Left lung (tissue), 14 donors: ENCODE results near the gene ECI1. TPM values are rescaled to one million over a fixed set of nuclear protein-coding genes. Genes with fewer than 3 reads are reported as not detected.
A peak's percentile ranks its signal among the peaks of the same experiment; 100 is the strongest.

Source experiments
- ATAC-seq: fragments of 200-7000 bp; cut with Tn5 transposase; one replicate; pipeline ENCODE4 v1.9.1; 2020; ENCODE audit warnings: moderate library complexity
- DNase-seq, 4 donors: peaks; one replicate each; pipeline ENCODE4 v3.0.0-alpha.2; 2013 to 2020
- H3K27ac ChIP-seq, 2 donors: fragments of 200-600 bp; sonication (generic) in 1 of 2; one replicate each; pipeline versions ENCODE4 v1.5.0 to v1.8.0; 2020 to 2021
- H3K27me3 ChIP-seq, 2 donors: fragments of 200-600 bp; sonication (generic) in 1 of 2; one replicate each; pipeline versions ENCODE4 v1.5.0 to v1.8.0; 2020 to 2021
- H3K36me3 ChIP-seq, 2 donors: fragments of 200-600 bp; sonication (generic) in 1 of 2; one replicate each; pipeline versions ENCODE4 v1.5.0 to v1.8.0; 2020 to 2021
- H3K4me1 ChIP-seq, 2 donors: fragments of 200-600 bp; one replicate each; pipeline ENCODE4 v1.8.0; 2021
- H3K4me3 ChIP-seq, 2 donors: fragments of 200-600 bp; sonication (generic) in 1 of 2; one replicate each; pipeline versions ENCODE4 v1.5.0 to v1.8.0; 2020 to 2021; ENCODE audit warnings: mild to moderate bottlenecking in 1 of 2
- H3K9me3 ChIP-seq, 2 donors: fragments of 200-600 bp; sonication (generic) in 1 of 2; one replicate each; pipeline versions ENCODE4 v1.5.0 to v1.8.0; 2020 to 2021
- intact Hi-C, 2 donors: fragments of 100-400 bp; cut with DNase I; formaldehyde crosslinking; loops; one replicate each; pipeline versions ENCODE4 v1.11.2 to v1.14.2; 2022
- long read RNA-seq, 12 donors: library from polyadenylated mRNA in 2 of 12; unstranded in 2 of 12; transcript quantifications; one replicate each; pipeline ENCODE4 v2.0.0 and lab custom pipeline, GENCODE V29; 2019 to 2026
- polyA plus RNA-seq, 6 donors: library from polyadenylated mRNA; unstranded; fragments of 120-200 nt; gene quantifications; one replicate each; pipeline ENCODE4 v1.2.1, GENCODE V29; 2013; ENCODE audit not compliant: insufficient read length in 6 of 6
- total RNA-seq, 2 donors: library from RNA; stranded (reverse); fragmentation: NEBNext Ultra II Directional; extraction: Animal tissue kit (Norgen Biotek cat#: 25700); gene quantifications; one replicate each; pipeline ENCODE4 v1.2.1, GENCODE V29; 2021
- TF ChIP-seq, protein P1 (sequence below), 2 donors: fragments of 200-600 bp; sonication (generic) in 1 of 2; IDR thresholded peaks; one replicate each; pipeline versions ENCODE4 v1.5.0 to v1.8.0; 2021; ENCODE audit warnings: antibody characterized with exemption in 2 of 2
- donor health status: DM: no; HTN: yes; CAD: no.
- donor health status: DM: no; HTN: no; CAD: no.

ECI1 gene, protein sequence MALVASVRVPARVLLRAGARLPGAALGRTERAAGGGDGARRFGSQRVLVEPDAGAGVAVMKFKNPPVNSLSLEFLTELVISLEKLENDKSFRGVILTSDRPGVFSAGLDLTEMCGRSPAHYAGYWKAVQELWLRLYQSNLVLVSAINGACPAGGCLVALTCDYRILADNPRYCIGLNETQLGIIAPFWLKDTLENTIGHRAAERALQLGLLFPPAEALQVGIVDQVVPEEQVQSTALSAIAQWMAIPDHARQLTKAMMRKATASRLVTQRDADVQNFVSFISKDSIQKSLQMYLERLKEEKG
- total RNA-seq (10 to 100 TPM; 47.3 to 51.7 TPM), polyA plus RNA-seq (10 to 100 TPM; 41.8 to 63.5 (median 51.2) TPM)
- long read RNA-seq, donor 1, transcript ECI1-201 (7 exons, 1,541 nt) = major isoform, 59 of 75 reads
- long read RNA-seq, donor 1, transcript ECI1-206 (6 exons, 961 nt) = minor isoform, 10 of 75 reads
- long read RNA-seq, donor 1, partial matches to known transcripts = 5 of 75 reads
- long read RNA-seq, donor 1, other reads (novel, unspliced or antisense) = 0 of 75 reads
- long read RNA-seq, donor 2, transcript ECI1-206 (6 exons, 961 nt) = minor isoform, 11 of 57 reads
- long read RNA-seq, donor 2, transcript ECI1-201 (7 exons, 1,541 nt) = major isoform, 36 of 57 reads
- long read RNA-seq, donor 2, partial matches to known transcripts = 9 of 57 reads
- long read RNA-seq, donor 2, other reads (novel, unspliced or antisense) = 0 of 57 reads
- long read RNA-seq, donor 3, transcript ECI1-206 (6 exons, 961 nt) = minor isoform, 8 of 53 reads
- long read RNA-seq, donor 3, transcript ECI1-201 (7 exons, 1,541 nt) = major isoform, 35 of 53 reads
- long read RNA-seq, donor 3, partial matches to known transcripts = 8 of 53 reads
- long read RNA-seq, donor 3, other reads (novel, unspliced or antisense) = 0 of 53 reads
- long read RNA-seq, donor 4, transcript ECI1-201 (7 exons, 1,541 nt) = major isoform, 5 of 10 reads
- long read RNA-seq, donor 4, partial matches to known transcripts = 1 of 10 reads
- long read RNA-seq, donor 4, other reads (novel, unspliced or antisense) = 2 of 10 reads
- long read RNA-seq, donor 5, transcript ECI1-206 (6 exons, 961 nt) = minor isoform, 11 of 51 reads
- long read RNA-seq, donor 5, transcript ECI1-201 (7 exons, 1,541 nt) = major isoform, 28 of 51 reads
- long read RNA-seq, donor 5, partial matches to known transcripts = 11 of 51 reads
- long read RNA-seq, donor 5, other reads (novel, unspliced or antisense) = 0 of 51 reads
- long read RNA-seq, donor 6, transcript ECI1-206 (6 exons, 961 nt) = minor isoform, 21 of 97 reads
- long read RNA-seq, donor 6, transcript ECI1-201 (7 exons, 1,541 nt) = major isoform, 51 of 97 reads
- long read RNA-seq, donor 6, partial matches to known transcripts = 19 of 97 reads
- long read RNA-seq, donor 6, other reads (novel, unspliced or antisense) = 0 of 97 reads
- long read RNA-seq, donor 7, transcript ECI1-206 (6 exons, 961 nt) = minor isoform, 9 of 37 reads
- long read RNA-seq, donor 7, transcript ECI1-201 (7 exons, 1,541 nt) = major isoform, 26 of 37 reads
- long read RNA-seq, donor 7, partial matches to known transcripts = 0 of 37 reads
- long read RNA-seq, donor 7, other reads (novel, unspliced or antisense) = 0 of 37 reads
- long read RNA-seq, donor 8, transcript ECI1-206 (6 exons, 961 nt) = minor isoform, 8 of 39 reads
- long read RNA-seq, donor 8, transcript ECI1-201 (7 exons, 1,541 nt) = major isoform, 30 of 39 reads
- long read RNA-seq, donor 8, partial matches to known transcripts = 0 of 39 reads
- long read RNA-seq, donor 8, other reads (novel, unspliced or antisense) = 0 of 39 reads
- long read RNA-seq, donor 9 = 0 reads
- long read RNA-seq, donor 10, transcript ECI1-201 (7 exons, 1,541 nt) = major isoform, 13 of 16 reads
- long read RNA-seq, donor 10, partial matches to known transcripts = 1 of 16 reads
- long read RNA-seq, donor 10, other reads (novel, unspliced or antisense) = 1 of 16 reads
- long read RNA-seq, donor 11 = 0 reads
- long read RNA-seq, donor 12, transcript ECI1-201 (7 exons, 1,541 nt) = major isoform, 25 of 34 reads
- long read RNA-seq, donor 12, transcript ECI1-206 (6 exons, 961 nt) = minor isoform, 9 of 34 reads
- long read RNA-seq, donor 12, partial matches to known transcripts = 0 of 34 reads
- long read RNA-seq, donor 12, other reads (novel, unspliced or antisense) = 0 of 34 reads

DNA sequence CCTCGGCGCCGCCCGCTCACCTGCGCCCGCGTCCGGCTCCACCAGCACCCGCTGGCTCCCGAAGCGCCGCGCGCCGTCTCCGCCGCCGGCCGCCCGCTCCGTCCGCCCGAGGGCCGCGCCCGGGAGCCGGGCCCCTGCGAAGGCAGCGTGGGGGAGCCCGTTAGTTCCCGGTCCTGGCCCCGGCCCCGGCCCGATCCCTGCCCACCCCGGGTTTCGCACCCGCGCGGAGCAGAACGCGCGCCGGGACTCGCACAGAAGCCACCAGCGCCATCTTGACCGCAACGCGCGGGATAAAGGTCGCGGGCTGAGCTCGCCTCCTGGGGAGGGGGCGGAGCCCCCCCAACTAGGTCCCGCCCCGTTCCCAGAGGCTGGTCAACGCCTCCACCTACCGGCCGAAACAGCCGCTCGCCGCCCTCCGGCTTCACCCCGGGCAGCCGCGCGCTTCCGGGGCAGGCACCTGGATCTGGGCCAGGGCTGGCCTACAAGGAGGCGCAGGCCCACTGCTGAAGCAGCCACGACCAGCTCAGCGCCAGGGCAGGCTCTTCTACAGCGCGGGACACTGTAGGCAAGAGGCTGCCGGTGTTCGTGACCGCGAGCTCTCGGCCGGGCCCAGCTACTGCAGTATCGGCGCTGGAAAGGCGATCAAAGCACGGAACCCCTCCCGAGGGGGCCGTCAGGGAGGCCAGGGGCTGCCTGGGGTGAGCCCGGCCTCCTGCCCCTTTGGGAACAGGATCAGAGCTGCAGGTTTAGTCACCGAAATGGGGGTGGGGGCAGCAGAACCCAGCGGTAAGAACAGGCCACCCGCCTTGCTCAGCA lies at the start of gene ECI1:
ECI1 (minus strand) TSS at position 292 of the 816 bp plus-strand sequence; CDS start at position 271, 21 bp downstream.
- DNase-seq = peak; percentile 90 to 100 (median 96)
- Histone ChIP-seq H3K4me3 (peak within 1 kb of the TSS; percentile 48 to 64), H3K36me3 (peaks cover 0 to 52% of the 10 kb centered on the region in 2 donors), H3K27ac (peak within 1 kb of the TSS; percentile 77 to 84), H3K27me3 (no peaks in the 10 kb centered on the region), H3K9me3 (no peaks in the 10 kb centered on the region), H3K4me1 (peaks cover 14 to 32% of the 10 kb centered on the region in 2 donors)
- TF ChIP-seq, protein P1, sequence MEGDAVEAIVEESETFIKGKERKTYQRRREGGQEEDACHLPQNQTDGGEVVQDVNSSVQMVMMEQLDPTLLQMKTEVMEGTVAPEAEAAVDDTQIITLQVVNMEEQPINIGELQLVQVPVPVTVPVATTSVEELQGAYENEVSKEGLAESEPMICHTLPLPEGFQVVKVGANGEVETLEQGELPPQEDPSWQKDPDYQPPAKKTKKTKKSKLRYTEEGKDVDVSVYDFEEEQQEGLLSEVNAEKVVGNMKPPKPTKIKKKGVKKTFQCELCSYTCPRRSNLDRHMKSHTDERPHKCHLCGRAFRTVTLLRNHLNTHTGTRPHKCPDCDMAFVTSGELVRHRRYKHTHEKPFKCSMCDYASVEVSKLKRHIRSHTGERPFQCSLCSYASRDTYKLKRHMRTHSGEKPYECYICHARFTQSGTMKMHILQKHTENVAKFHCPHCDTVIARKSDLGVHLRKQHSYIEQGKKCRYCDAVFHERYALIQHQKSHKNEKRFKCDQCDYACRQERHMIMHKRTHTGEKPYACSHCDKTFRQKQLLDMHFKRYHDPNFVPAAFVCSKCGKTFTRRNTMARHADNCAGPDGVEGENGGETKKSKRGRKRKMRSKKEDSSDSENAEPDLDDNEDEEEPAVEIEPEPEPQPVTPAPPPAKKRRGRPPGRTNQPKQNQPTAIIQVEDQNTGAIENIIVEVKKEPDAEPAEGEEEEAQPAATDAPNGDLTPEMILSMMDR (IDR thresholded peaks at IDR 0.05) = peak; percentile 48 to 79
- intact Hi-C loops = no loop called here
- peak; percentile 99 for ATAC-seq

DNA sequence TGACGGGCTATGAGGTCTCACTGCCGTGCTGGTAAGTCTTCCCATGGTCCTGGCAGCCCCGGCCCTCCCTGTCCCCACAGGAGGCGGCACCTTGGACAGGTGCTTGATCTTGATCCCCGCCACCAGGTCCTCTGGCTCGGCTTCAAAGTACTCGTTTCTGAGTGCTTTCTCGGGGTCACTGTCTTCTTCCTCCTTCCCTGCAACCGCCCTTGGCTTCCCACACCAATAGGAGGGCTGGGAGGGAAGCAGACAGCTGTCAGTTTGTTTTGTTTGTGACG lies 48.5 kb upstream of the ECI1 start:
- TF ChIP-seq, protein P1 (IDR thresholded peaks at IDR 0.05) = no peak
- ATAC-seq = no peak
- H3K4me1 ChIP-seq = no peaks in the 10 kb centered on the region
- H3K9me3 ChIP-seq = no peaks in the 10 kb centered on the region
- H3K36me3 ChIP-seq = peaks cover 0 to 68% of the 10 kb centered on the region in 2 donors
- H3K27me3 ChIP-seq = no peaks in the 10 kb centered on the region
- DNase-seq = peak in 1 of 4 donors; percentile 80
- intact Hi-C loops = no loop called here
- H3K4me3 ChIP-seq = no peak overlapping the region
- no peak overlapping the region for H3K27ac ChIP-seq

DNA sequence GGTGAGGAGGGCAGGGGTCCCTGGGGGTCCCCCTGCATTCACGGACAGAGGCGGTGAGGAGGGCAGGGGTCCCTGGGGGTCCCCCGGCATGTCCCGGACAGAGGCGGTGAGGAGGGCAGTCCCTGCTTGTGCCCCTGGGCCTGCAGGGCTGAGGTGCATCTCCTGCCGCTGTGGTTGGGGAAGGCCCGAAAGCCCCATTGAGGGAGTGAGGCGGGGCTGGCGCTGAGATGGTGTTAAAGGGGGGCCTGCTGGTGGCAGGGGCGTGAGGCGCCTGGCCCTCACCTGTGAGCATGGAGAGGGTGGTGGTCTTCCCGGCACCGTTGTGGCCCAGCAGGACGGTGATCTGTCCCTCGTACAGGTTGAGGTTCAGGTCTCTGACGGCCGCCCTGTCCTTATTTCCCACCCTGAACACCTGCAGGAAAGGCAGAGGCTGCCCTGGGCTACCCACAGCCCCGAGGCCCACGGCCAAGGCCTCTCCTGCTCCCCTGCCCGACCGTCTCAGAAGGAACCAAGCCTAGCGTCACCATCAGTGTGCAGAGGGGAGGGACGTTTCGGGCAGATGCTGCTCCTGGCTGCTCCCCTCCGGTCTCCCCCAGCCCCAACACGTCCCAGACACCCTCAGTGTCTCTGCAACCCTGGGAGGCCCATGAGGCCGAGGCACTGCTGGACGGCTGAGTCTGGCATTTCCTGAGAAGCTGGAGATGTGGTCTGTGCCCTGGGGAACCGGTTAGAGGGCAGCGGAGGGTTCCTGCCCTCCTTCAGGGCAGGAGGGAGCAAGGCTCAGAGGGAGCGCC lies 47.9 kb upstream of the ECI1 start:
- H3K4me3 ChIP-seq = no peak overlapping the region
- no peak overlapping the region for H3K27ac ChIP-seq
- DNase-seq (peak in 1 of 4 donors; percentile 63), ATAC-seq (peak; percentile 4)
- H3K9me3 ChIP-seq = no peaks in the 10 kb centered on the region
- no peaks in the 10 kb centered on the region for H3K4me1 ChIP-seq
- TF ChIP-seq, protein P1 (IDR thresholded peaks at IDR 0.05) = no peak
- no peaks in the 10 kb centered on the region for H3K27me3 ChIP-seq
- intact Hi-C loops = no loop called here
- H3K36me3 ChIP-seq = peaks cover 0 to 72% of the 10 kb centered on the region in 2 donors
